Activated T-cell treated with anti-CD3 and anti-CD28 coated beads for 4 hours (primary cell): ENCODE results near the gene GSG1L.
"Not testable (repeated sequence)": the region's sequence is repeated elsewhere in the genome, so short reads cannot be mapped to it uniquely, and the experiment has no call there.

Source experiments
- DNase-seq: peaks from one replicate; pipeline ENCODE4 v3.0.0-alpha.2; 2020

GSG1L gene

GRCh38 chr16:27977966-27978365, 85.5 kb downstream of the GSG1L start:
- DNase-seq = no peak

DNA sequence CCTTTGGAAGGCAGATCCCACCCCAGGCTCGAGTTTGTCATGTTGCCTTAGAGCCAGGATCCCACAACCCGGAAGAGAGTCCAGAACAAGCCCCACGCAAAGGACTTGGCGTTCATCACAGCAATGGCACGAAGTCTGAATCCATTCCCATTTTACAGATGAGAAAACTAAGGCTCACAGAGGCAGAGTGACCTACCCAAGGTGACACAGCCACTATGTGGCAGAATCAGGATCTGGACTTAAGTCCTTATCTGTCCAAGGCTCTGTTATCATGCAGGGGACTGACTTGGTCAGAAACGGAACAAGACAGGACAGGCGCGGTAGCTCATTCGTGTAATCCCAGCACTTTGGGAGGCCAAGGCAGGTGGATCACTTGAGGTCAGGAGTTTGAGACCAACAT, 86.5 kb downstream of the GSG1L start:
- no peak for DNase-seq

- no peak for DNase-seq
Observed at GRCh38 chr16:27974896-27975540, 88.5 kb downstream of the GSG1L start.

- DNase-seq = no peak
Observed at GRCh38 chr16:27973678-27974077, 89.8 kb downstream of the GSG1L start.

- DNase-seq = peak; percentile 19
Observed at GRCh38 chr16:27972500-27972899, 91.0 kb downstream of the GSG1L start.

DNA sequence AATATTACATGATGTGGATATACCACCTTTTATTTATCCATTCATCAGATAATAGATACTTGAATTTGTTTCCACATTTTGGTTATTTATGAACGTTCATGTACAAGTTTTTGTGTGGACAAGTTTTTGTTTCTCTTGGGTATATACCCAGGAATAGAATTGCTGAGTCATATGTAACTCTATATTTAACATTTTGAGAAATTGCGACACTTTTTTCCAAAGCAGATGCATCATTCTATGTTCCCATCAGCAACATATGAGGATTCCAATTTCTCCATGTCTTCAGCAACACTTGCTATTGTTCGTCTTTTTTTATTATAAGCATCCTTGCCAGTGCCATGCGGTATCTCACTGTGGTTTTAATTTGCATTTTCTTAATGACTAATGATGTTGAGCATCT, 93.9 kb downstream of the GSG1L start:
- DNase-seq = no peak

GRCh38 chr16:27967169-27967568, 96.3 kb downstream of the GSG1L start:
- no peak for DNase-seq

GRCh38 chr16:27966756-27967155, 96.8 kb downstream of the GSG1L start:
- DNase-seq = no peak

- no peak for DNase-seq
Observed at GRCh38 chr16:27965801-27966200, 97.7 kb downstream of the GSG1L start.

- no peak for DNase-seq
Observed at GRCh38 chr16:27963471-27963965, 100.0 kb downstream of the GSG1L start.

- DNase-seq = no peak
Observed at GRCh38 chr16:27962197-27962596, 101.3 kb downstream of the GSG1L start.

DNA sequence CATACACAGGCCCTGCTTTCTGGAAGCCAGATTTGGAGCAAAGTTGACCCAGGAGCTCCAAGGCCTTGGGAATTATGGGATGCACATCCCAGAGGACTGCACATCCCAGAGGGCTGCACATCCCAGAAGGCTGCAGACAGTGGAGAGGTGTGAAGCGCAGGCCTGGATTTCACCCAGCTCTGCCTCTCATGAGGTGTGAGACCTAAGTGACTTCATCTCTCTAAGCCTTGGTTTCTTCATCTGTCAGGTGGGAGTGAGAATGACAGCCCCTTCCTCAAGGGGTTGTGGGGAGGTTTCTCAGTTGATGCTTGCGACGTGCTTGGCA, 102.3 kb downstream of the GSG1L start:
- DNase-seq = no peak

GRCh38 chr16:27960619-27961295, 102.8 kb downstream of the GSG1L start:
- no peak for DNase-seq

DNA sequence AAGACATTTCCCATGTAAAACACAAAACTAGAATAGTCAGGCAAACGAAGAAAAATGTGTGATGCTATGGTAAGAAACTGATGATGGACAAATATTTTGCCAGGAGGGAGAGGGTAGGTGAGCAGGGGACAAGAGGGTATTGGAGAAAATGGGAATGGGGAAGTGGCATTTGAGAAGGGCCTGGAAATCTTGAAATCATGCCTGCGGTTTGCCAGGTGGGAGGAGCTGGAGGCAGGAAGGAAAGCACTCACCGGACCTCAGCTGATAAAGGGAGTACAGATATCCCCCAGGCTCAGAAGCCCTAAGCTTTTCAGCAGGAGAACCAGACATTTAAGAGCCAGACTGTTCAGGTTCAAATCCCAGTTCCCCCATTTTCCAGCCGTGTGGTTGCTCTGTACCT, 103.6 kb downstream of the GSG1L start:
- no peak for DNase-seq

DNA sequence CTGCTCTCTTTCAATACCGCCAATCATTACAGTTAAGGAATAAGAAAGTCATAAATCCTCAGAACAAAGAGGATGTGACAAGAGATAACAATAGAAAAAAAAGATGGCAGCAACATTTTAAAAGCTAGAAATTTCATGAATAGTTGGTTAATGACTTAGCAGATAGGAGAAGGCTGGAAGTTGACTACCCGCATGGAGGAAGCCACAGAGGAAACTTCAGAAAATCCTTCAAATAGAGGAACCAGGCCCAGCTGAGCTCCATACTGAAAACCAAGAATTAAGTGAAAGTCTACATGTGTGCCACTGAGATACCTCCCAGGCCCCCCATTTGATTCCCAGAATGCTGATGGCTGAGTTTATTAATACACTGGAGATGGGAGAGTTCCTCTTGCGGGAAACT, 109.3 kb downstream of the GSG1L start:
- DNase-seq = no peak

GRCh38 chr16:27952811-27953210, 110.7 kb downstream of the GSG1L start:
- DNase-seq = no peak

DNA sequence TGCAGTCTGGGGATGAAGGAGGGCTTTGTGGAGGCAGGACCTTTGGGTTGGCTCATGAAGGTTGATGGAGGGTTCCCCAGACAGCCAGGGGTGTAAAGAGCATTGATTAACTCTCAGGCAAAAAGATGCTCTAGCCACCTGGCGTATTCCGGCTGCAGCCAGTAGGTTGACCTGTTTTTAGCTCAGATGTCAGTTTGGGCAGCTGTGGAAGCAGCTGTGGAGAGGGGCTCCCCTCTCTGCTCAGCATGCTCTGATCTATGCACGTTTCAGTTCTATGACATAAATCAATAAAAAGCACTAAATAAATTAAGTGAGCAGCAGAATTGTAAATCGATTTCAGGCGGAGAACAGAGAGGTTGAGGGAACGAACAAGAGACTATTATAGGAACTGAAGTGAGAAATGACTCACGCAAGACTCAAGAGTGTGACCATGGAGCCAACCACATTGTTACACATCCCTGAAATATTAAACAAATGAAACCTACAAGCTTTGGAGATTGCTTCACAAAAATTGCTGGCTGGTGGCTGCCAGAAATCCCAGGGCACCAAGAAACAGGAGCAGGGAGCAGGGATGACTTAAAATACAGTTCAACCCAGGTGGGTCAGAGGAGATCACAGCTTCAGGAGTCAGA, 111.9 kb downstream of the GSG1L start:
- no peak for DNase-seq

GRCh38 chr16:27950206-27950887, 113.2 kb downstream of the GSG1L start:
- no peak for DNase-seq

DNA sequence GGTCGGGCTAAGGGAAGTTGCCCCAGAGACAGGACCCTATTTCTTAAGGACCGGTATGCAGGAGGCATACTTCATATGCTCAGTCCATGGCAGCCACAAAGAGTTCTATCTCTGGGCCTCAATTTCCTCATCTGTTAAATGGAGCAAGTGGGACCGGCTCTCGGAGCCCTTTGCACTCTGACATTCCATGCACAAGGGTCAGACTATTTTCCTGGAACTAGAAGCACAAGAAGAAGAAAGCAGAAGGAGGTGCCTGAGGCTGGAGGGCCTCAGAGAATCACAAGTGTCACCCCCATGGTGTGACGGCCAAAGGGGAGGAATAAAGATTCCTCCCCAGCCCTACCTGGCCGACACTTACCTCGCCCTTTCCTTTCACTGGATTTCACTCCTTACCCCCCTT, 115.8 kb downstream of the GSG1L start:
- DNase-seq = no peak

DNA sequence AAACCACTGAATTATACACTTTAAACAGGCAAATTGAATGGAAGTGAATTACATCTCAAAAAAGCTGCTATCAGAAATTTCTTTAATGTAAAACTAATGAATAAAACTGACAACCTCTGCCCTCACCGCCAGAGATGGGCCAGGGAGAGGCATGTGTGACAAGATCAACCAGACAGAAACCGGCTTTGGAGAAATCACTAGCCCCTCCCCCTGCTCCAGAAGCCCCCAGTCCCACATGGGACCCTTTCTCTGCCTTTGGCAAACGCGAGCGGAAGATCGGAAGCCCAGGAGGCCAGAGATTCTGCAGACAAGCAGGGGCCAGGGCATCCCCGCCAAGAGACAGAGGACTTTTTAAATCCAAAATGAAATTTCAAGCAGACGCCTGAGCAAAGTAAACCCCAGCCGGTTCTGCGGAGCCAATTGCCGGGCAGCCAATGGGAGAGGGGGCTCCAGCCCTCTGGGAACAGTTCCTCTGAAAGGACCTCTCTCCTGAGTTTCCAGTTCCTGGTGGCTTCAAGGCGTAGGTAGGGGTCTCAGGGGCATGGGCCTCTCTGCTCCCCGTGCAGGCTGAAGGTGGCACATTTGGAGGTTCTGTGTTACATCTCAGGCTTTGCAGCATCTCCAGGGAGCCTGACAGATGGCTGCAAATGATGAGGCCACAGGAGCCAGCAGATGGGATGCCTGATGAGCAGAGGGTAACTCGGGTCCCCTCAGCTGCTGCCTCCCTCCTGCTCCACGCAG, 118.1 kb downstream of the GSG1L start:
- DNase-seq = no peak

GRCh38 chr16:27943766-27944165, 119.7 kb downstream of the GSG1L start:
- no peak for DNase-seq

DNA sequence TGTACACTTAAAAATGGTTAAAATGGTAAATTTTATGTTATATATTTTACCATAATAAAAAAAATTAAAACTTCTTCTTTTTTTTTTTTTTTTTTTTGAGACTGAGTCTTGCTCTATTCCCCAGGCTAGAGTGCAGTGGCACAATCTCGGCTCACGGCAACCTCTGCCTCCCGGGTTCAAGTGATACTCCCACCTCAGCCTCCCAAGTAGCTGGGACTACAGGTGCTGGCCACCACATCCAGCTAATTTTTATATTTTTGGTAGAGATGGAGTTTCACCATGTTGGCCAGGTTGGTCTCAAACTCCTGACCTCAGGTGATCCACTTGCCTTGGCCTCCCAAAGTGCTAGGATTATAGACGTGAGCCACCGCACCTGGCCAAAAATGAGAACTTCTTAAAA, 121.4 kb downstream of the GSG1L start:
- DNase-seq = not testable (repeated sequence)

DNA sequence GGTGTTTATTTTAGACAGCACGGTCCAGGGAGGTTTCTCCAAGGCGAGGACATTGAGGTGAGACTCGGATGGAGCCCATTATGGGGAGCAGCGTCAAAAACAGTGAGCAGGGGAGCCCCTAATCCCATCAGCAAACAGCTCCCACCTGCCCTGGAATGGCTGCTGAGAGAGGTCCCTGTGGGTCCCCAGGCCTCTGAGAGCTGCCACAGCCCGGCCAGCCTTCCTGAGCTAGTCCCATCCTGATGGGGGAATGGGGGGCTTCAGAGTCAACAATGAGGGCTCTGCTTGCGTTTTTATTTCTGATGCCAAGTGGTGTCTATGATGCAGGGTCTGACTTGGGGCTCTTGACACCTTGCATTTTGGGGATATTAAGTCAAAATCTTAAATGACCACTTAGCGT, 128.4 kb downstream of the GSG1L start:
- no peak for DNase-seq
